ENCODE data around the gene C10orf62.

Gene C10orf62

DNA sequence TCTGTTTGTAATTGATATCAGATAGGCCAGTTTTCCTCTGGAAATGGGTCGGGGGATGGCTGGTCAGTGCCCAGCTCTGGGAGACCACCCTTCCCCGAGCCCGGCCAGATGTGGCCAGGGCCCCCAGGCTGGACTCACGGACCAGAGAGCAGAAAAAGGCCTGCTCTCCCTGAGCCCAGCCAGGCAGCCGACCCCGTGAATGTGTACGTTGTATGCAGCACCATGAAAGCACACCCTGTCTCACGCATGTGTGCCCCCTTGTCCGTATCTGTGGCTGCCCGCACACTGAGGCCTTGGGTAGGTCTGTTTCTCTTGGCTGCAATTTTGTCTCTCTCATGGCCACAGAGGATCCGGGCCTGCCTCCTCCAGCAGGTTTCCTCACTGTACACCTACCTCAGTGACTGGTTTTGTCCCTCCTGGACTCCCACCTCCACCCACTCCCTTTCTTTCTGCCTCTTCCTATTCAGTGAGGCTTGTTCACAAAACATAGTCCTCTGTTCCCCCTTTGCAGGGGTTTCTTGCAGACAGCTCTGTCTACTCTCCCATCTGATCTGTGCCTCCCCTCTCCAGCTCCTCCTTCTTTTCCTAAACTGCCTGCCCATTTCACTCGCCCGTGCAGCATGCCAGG lies 40.6 kb upstream of the C10orf62 start:
- Histone ChIP-seq H3K4me2 (ENCODE audit: insufficient read depth, low read length, poor library complexity, severe bottlenecking) (no peak overlapping the region), H3K79me1 (ENCODE audit: low read depth, low read length) (no peaks in the 10 kb centered on the region), H2BK15ac (ENCODE audit: low read length) (peak overlapping the region; percentile 54), H3K27ac (replicated peaks; ENCODE audit: low read length) (peak overlapping the region; percentile 60), H3K18ac (ENCODE audit: low read length) (peak overlapping the region; percentile 95), H3K9ac (ENCODE audit: low read depth, low read length, poor library complexity) (peak overlapping the region; percentile 60), H4K91ac (ENCODE audit: low read depth, low read length, poor library complexity) (peak overlapping the region; percentile 85), H4K8ac (ENCODE audit: low read depth, low read length) (peak overlapping the region; percentile 0), H2AFZ (ENCODE audit: low read length) (no peak overlapping the region), H2AK5ac (ENCODE audit: low read depth, low read length) (peak overlapping the region; percentile 0), H3K23ac (ENCODE audit: low read depth, low read length, poor library complexity) (no peak overlapping the region), H2BK120ac (ENCODE audit: low read depth, low read length) (no peak overlapping the region), H2BK12ac (ENCODE audit: low read length) (peak overlapping the region; percentile 91), H3K14ac (ENCODE audit: low read length) (no peak overlapping the region), H3K4me3 (ENCODE audit: low read length in 2 of 2) (no peak overlapping the region), H3K36me3 (replicated peaks in 1 of 2; ENCODE audit: control insufficient read depth in 2 of 2, insufficient read depth in 2 of 2, low read length in 2 of 2) (no peaks in the 10 kb centered on the region), H3K4me1 (ENCODE audit: control insufficient read depth in 2 of 2, insufficient read depth in 1 of 2, low read depth in 1 of 2, low read length in 2 of 2) (peaks cover 26 to 31% of the 10 kb centered on the region in 2 donors), H3K4ac (ENCODE audit: low read length) (no peak overlapping the region), H3K27me3 (ENCODE audit: control insufficient read depth in 3 of 3, insufficient read depth in 3 of 3, low read depth in 1 of 3, low read length in 3 of 3) (no peaks in the 10 kb centered on the region), H3K9me3 (replicated peaks in 1 of 2; ENCODE audit: control insufficient read depth in 2 of 2, insufficient read depth in 1 of 2, low read depth in 1 of 2, low read length in 2 of 2) (no peaks in the 10 kb centered on the region), H2BK5ac (ENCODE audit: low read length) (peak overlapping the region; percentile 76)
- WGBS, 2 donors (ENCODE audit: extremely low coverage in 2 of 2, insufficient read length in 2 of 2, insufficient replicate concordance in 1 of 2) = no CpG with 5 or more reads among the region's 13 CpGs
- no peak for DNase-seq (ENCODE audit: low spot score)

DNA sequence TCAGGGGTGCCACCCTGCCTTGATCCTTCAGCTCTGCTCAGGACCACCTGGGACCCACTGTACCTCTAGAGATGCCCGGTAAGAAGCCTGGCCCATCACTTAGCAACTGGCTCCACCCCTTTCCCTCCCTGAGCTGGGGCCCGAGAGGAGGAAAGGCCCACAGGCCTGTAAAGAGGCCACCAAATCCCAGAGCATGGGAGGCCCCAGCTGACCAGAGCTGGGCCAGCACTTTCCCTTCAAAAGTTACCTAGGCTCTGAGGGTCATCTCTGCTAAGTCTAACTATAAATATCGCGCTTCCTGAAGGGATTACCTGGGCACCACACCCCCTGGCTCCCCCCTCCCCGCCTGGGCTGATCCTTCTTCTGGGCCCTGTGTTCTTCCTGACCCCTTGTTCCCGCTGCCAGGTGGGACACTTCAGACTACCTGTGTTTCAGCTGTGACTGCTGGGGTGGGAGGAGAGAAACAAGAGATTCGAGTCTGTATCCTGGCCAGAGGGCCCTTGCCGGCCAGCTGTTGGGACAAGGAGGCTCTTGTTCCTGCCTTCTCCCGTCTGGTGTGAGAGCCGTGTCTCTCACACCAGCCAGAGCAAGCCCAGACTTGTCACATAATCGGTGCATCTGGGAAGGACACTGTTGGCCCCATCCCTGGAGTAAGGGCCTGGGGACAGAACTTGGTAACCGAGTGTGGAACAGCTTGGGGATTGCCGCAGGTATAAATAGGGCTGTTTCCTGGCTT lies 39.8 kb upstream of the C10orf62 start:
- peak overlapping the region; percentile 86 for H4K91ac ChIP-seq (ENCODE audit: low read depth, low read length, poor library complexity)
- H3K4ac ChIP-seq (ENCODE audit: low read length) = no peak overlapping the region
- peak overlapping the region; percentile 2 for H2AK5ac ChIP-seq (ENCODE audit: low read depth, low read length)
- peak overlapping the region; percentile 90 for H2BK5ac ChIP-seq (ENCODE audit: low read length)
- no peaks in the 10 kb centered on the region for H3K27me3 ChIP-seq (ENCODE audit: control insufficient read depth in 3 of 3, insufficient read depth in 3 of 3, low read depth in 1 of 3, low read length in 3 of 3)
- H3K4me1 ChIP-seq (ENCODE audit: control insufficient read depth in 2 of 2, insufficient read depth in 1 of 2, low read depth in 1 of 2, low read length in 2 of 2) = peaks cover 26 to 31% of the 10 kb centered on the region in 2 donors
- peak overlapping the region; percentile 77 for H2BK15ac ChIP-seq (ENCODE audit: low read length)
- peak overlapping the region; percentile 77 for H2AFZ ChIP-seq (ENCODE audit: low read length)
- DNase-seq (ENCODE audit: low spot score) = no peak
- H3K27ac ChIP-seq (replicated peaks; ENCODE audit: low read length) = peak overlapping the region; percentile 64
- H3K23ac ChIP-seq (ENCODE audit: low read depth, low read length, poor library complexity) = no peak overlapping the region
- H3K14ac ChIP-seq (ENCODE audit: low read length) = no peak overlapping the region
- H4K8ac ChIP-seq (ENCODE audit: low read depth, low read length) = peak overlapping the region; percentile 1
- H2BK120ac ChIP-seq (ENCODE audit: low read depth, low read length) = peak overlapping the region; percentile 0
- no peaks in the 10 kb centered on the region for H3K9me3 ChIP-seq (replicated peaks in 1 of 2; ENCODE audit: control insufficient read depth in 2 of 2, insufficient read depth in 1 of 2, low read depth in 1 of 2, low read length in 2 of 2)
- no peaks in the 10 kb centered on the region for H3K79me1 ChIP-seq (ENCODE audit: low read depth, low read length)
- H2BK12ac ChIP-seq (ENCODE audit: low read length) = peak overlapping the region; percentile 64
- peak overlapping the region; percentile 88 for H3K18ac ChIP-seq (ENCODE audit: low read length)
- no peak overlapping the region for H3K4me2 ChIP-seq (ENCODE audit: insufficient read depth, low read length, poor library complexity, severe bottlenecking)
- no peak overlapping the region for H3K4me3 ChIP-seq (ENCODE audit: low read length in 2 of 2)
- no CpG with 5 or more reads among the region's 13 CpGs for WGBS, 2 donors (ENCODE audit: extremely low coverage in 2 of 2, insufficient read length in 2 of 2, insufficient replicate concordance in 1 of 2)
- H3K36me3 ChIP-seq (replicated peaks in 1 of 2; ENCODE audit: control insufficient read depth in 2 of 2, insufficient read depth in 2 of 2, low read length in 2 of 2) = no peaks in the 10 kb centered on the region
- H3K9ac ChIP-seq (ENCODE audit: low read depth, low read length, poor library complexity) = peak overlapping the region; percentile 78

DNA sequence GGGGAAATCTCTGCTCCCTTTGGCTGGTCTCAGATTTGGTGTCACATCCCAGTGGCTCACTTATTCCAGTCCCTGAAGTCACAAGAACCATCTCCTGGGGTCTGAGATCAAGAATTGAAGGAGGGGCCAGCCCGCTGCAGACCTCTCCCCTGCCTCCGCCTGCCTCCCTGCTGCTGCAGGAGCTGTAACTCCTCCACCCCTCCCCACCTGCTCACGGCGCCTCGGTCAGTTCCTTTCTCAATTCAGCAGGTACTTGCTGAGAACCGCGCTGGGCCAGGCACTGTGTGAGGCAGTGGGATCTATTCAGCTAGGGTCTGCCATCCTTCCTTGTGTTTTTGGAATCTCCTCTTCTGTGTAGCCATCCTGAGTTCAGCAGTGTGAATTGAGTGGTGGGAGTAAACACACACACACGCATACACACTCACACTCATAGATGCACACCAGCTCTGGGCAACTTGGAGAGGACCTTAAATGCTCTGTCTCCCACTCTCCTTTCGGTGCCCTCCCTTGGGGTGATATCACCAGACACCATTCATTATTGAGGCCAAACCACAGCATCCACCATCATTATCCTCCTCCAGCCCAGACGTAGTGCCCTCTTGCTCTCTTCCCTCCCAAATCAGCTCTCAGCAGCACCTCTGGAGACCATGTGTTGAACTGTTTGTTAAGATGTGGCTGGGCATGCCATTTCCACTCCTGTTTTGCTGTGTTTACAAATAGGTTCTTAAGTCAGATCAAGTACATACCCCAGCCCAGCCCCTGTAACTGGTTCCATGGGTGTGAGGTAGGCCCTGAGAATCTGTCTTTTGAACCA lies 39.0 kb upstream of the C10orf62 start:
- Histone ChIP-seq H3K27me3 (ENCODE audit: control insufficient read depth in 3 of 3, insufficient read depth in 3 of 3, low read depth in 1 of 3, low read length in 3 of 3) (no peaks in the 10 kb centered on the region), H3K4ac (ENCODE audit: low read length) (no peak overlapping the region), H2AK5ac (ENCODE audit: low read depth, low read length) (peak overlapping the region; percentile 2), H3K9ac (ENCODE audit: low read depth, low read length, poor library complexity) (no peak overlapping the region), H4K8ac (ENCODE audit: low read depth, low read length) (no peak overlapping the region), H3K79me1 (ENCODE audit: low read depth, low read length) (no peaks in the 10 kb centered on the region), H2AFZ (ENCODE audit: low read length) (peak overlapping the region; percentile 77), H2BK12ac (ENCODE audit: low read length) (peak overlapping the region; percentile 1), H3K4me1 (ENCODE audit: control insufficient read depth in 2 of 2, insufficient read depth in 1 of 2, low read depth in 1 of 2, low read length in 2 of 2) (peaks cover 26 to 31% of the 10 kb centered on the region in 2 donors), H3K4me3 (ENCODE audit: low read length in 2 of 2) (peak overlapping the region in 1 of 2 donors; percentile 9), H4K91ac (ENCODE audit: low read depth, low read length, poor library complexity) (no peak overlapping the region), H2BK15ac (ENCODE audit: low read length) (peak overlapping the region; percentile 77), H2BK5ac (ENCODE audit: low read length) (peak overlapping the region; percentile 90), H3K9me3 (replicated peaks in 1 of 2; ENCODE audit: control insufficient read depth in 2 of 2, insufficient read depth in 1 of 2, low read depth in 1 of 2, low read length in 2 of 2) (no peaks in the 10 kb centered on the region), H3K23ac (ENCODE audit: low read depth, low read length, poor library complexity) (no peak overlapping the region), H3K36me3 (replicated peaks in 1 of 2; ENCODE audit: control insufficient read depth in 2 of 2, insufficient read depth in 2 of 2, low read length in 2 of 2) (no peaks in the 10 kb centered on the region), H3K14ac (ENCODE audit: low read length) (no peak overlapping the region), H3K18ac (ENCODE audit: low read length) (peak overlapping the region; percentile 88), H3K27ac (replicated peaks; ENCODE audit: low read length) (peak overlapping the region; percentile 64), H2BK120ac (ENCODE audit: low read depth, low read length) (no peak overlapping the region), H3K4me2 (ENCODE audit: insufficient read depth, low read length, poor library complexity, severe bottlenecking) (no peak overlapping the region)
- no peak for DNase-seq (ENCODE audit: low spot score)
- WGBS, 2 donors (ENCODE audit: extremely low coverage in 2 of 2, insufficient read length in 2 of 2, insufficient replicate concordance in 1 of 2) = no CpG with 5 or more reads among the region's 10 CpGs

DNA sequence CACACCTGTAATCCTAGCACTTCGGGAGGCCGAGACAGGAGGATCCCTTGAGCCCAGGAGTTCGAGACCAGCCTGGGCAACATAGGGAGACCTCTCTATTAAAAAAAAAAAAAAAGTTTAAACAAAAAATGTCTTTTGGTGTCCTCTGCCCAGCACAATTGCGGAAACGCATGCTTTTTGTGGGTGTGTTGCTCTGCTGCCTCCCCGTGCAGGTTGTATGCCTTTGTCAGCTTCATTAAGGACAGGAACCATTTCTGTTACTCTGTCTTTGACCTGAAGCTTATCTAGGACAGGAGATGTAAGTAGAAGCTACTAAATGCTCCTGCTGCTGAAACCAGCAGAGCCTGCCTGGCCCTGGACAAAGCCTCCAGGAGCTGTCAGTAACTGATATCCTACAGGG lies 38.2 kb upstream of the C10orf62 start:
- no CpG with 5 or more reads among the region's 6 CpGs for WGBS, 2 donors (ENCODE audit: extremely low coverage in 2 of 2, insufficient read length in 2 of 2, insufficient replicate concordance in 1 of 2)
- Histone ChIP-seq H3K27me3 (ENCODE audit: control insufficient read depth in 3 of 3, insufficient read depth in 3 of 3, low read depth in 1 of 3, low read length in 3 of 3) (no peaks in the 10 kb centered on the region), H3K27ac (replicated peaks; ENCODE audit: low read length) (no peak overlapping the region), H3K36me3 (replicated peaks in 1 of 2; ENCODE audit: control insufficient read depth in 2 of 2, insufficient read depth in 2 of 2, low read length in 2 of 2) (no peaks in the 10 kb centered on the region), H3K4ac (ENCODE audit: low read length) (no peak overlapping the region), H4K8ac (ENCODE audit: low read depth, low read length) (no peak overlapping the region), H2AK5ac (ENCODE audit: low read depth, low read length) (no peak overlapping the region), H3K9me3 (replicated peaks in 1 of 2; ENCODE audit: control insufficient read depth in 2 of 2, insufficient read depth in 1 of 2, low read depth in 1 of 2, low read length in 2 of 2) (no peaks in the 10 kb centered on the region), H4K91ac (ENCODE audit: low read depth, low read length, poor library complexity) (no peak overlapping the region), H2AFZ (ENCODE audit: low read length) (no peak overlapping the region), H3K79me1 (ENCODE audit: low read depth, low read length) (no peaks in the 10 kb centered on the region), H2BK15ac (ENCODE audit: low read length) (no peak overlapping the region), H3K23ac (ENCODE audit: low read depth, low read length, poor library complexity) (no peak overlapping the region), H3K14ac (ENCODE audit: low read length) (no peak overlapping the region), H3K9ac (ENCODE audit: low read depth, low read length, poor library complexity) (no peak overlapping the region), H2BK5ac (ENCODE audit: low read length) (no peak overlapping the region), H3K4me1 (ENCODE audit: control insufficient read depth in 2 of 2, insufficient read depth in 1 of 2, low read depth in 1 of 2, low read length in 2 of 2) (peaks cover 26 to 31% of the 10 kb centered on the region in 2 donors), H2BK12ac (ENCODE audit: low read length) (no peak overlapping the region), H3K18ac (ENCODE audit: low read length) (no peak overlapping the region), H3K4me3 (ENCODE audit: low read length in 2 of 2) (no peak overlapping the region), H3K4me2 (ENCODE audit: insufficient read depth, low read length, poor library complexity, severe bottlenecking) (no peak overlapping the region), H2BK120ac (ENCODE audit: low read depth, low read length) (no peak overlapping the region)
- no peak for DNase-seq (ENCODE audit: low spot score)
